H1 (cell line): ENCODE measurements around the gene C1QL3. TPM values are rescaled to one million over a fixed set of nuclear protein-coding genes. Genes with fewer than 3 reads are reported as not detected.

ENCODE experiments used
- CTCF ChIA-PET: fragments of 300-600 bp; sonication (Branson Sonifier 250); formaldehyde crosslinking; loops from one replicate; lab custom pipeline; 2021; ENCODE audit not compliant: partially characterized antibody; lab: Charles Lee
- POLR2A ChIA-PET: fragments of 300-600 bp; sonication (Branson Sonifier 250); formaldehyde crosslinking; loops from one replicate; lab custom pipeline; 2021; ENCODE audit warnings: inconsistent platforms; ENCODE audit not compliant: partially characterized antibody; lab: Charles Lee
- DNase-seq, 2 experiments: peaks; one replicate each; pipeline versions ENCODE4 v3.0.0 to v3.0.0-alpha.2; 2010 to 2022; ENCODE audit warnings: low spot score in 2 of 2, low read depth in 1 of 2, mixed read lengths in 1 of 2
- FAIRE-seq: peaks from 2 replicates; lab custom pipeline; 2011; peaks lifted over from hg19 to GRCh38; lab: Jason Lieb, UNC
- H2AFZ ChIP-seq: 2 replicates; pipeline ENCODE4 v1.8.1; 2012; ENCODE audit warnings: low read length, inconsistent platforms
- H2AK5ac ChIP-seq: 2 replicates; pipeline ENCODE4 v1.6.1; 2013; ENCODE audit warnings: low read depth, low read length
- H2BK120ac ChIP-seq: replicated peaks from 2 replicates; pipeline ENCODE3; 2013; ENCODE audit warnings: low read depth, low read length, inconsistent platforms
- H2BK12ac ChIP-seq: 2 replicates; pipeline ENCODE4 v1.6.1; 2013; ENCODE audit warnings: low read depth, low read length
- H2BK15ac ChIP-seq: 2 replicates; pipeline ENCODE4 v1.6.1; 2013; ENCODE audit warnings: low read length
- H2BK20ac ChIP-seq: 2 replicates; pipeline ENCODE4 v1.6.1; 2013; ENCODE audit warnings: low read length
- H2BK5ac ChIP-seq: 2 replicates; pipeline ENCODE4 v1.6.1; 2013; ENCODE audit warnings: low read depth, low read length
- H3K14ac ChIP-seq: 2 replicates; pipeline ENCODE4 v1.6.1; 2013; ENCODE audit warnings: inconsistent platforms; ENCODE audit not compliant: insufficient read length
- H3K18ac ChIP-seq: 2 replicates; pipeline ENCODE4 v1.6.1; 2013; ENCODE audit warnings: low read length; ENCODE audit errors: extremely low read depth
- H3K23ac ChIP-seq: 2 replicates; pipeline ENCODE4 v1.6.1; 2013; ENCODE audit warnings: inconsistent platforms; ENCODE audit not compliant: insufficient read length
- H3K23me2 ChIP-seq: 2 replicates; pipeline ENCODE4 v1.6.1; 2013; ENCODE audit warnings: low read depth, low read length
- H3K27ac ChIP-seq: 2 replicates; pipeline ENCODE4 v1.6.1; 2011; ENCODE audit warnings: low read depth, low read length, inconsistent platforms
- H3K27me3 ChIP-seq, 4 experiments: replicated peaks in 1 of 4; 1 replicate in 1 of 4; 2 replicates in 3 of 4; pipeline versions ENCODE4 v1.6.1 to v1.8.1; 2011 to 2013; ENCODE audit warnings: low read length in 3 of 4, mild to moderate bottlenecking in 3 of 4, inconsistent platforms in 2 of 4, mixed read lengths in 2 of 4, moderate library complexity in 1 of 4; ENCODE audit not compliant: control insufficient read depth in 3 of 4, insufficient read depth in 3 of 4; ENCODE audit errors: extremely low read depth in 1 of 4
- H3K36me3 ChIP-seq, 4 experiments: 2 replicates each; pipeline versions ENCODE4 v1.6.1 to v1.8.1; 2011 to 2013; ENCODE audit warnings: mild to moderate bottlenecking in 4 of 4, low read length in 3 of 4, moderate library complexity in 2 of 4, control low read depth in 1 of 4, inconsistent platforms in 1 of 4; ENCODE audit not compliant: insufficient read depth in 4 of 4, control insufficient read depth in 2 of 4
- H3K4ac ChIP-seq: replicated peaks from 2 replicates; pipeline ENCODE3; 2013; ENCODE audit warnings: low read length, low read depth, mixed read lengths, inconsistent platforms; ENCODE audit not compliant: insufficient read length
- H3K4me1 ChIP-seq, 4 experiments: replicated peaks in 1 of 4; 1 replicate in 1 of 4; 2 replicates in 3 of 4; pipeline versions ENCODE4 v1.6.1 to v1.8.1; 2011 to 2013; ENCODE audit warnings: low read length in 3 of 4, inconsistent platforms in 2 of 4, mixed read lengths in 1 of 4; ENCODE audit not compliant: insufficient read depth in 4 of 4, control insufficient read depth in 3 of 4
- H3K4me2 ChIP-seq, 2 experiments: 2 replicates each; pipeline versions ENCODE4 v1.6.1 to v1.8.1; 2011 to 2013; ENCODE audit warnings: low read depth in 2 of 2, low read length in 2 of 2, control low read depth in 1 of 2, inconsistent platforms in 1 of 2, mild to moderate bottlenecking in 1 of 2; ENCODE audit not compliant: insufficient read depth in 1 of 2
- H3K4me3 ChIP-seq, 4 experiments: fragments of 200-600, 300-600 bp in 1 of 4; sonication (generic), shearing (Covaris generic), sonication (Bioruptor Twin) in 1 of 4; 2 replicates each; pipeline versions ENCODE4 v1.5.1 to v1.8.1; 2011 to 2016; ENCODE audit warnings: low read length in 4 of 4, low read depth in 3 of 4, control low read depth in 2 of 4, inconsistent platforms in 2 of 4, mild to moderate bottlenecking in 2 of 4, mixed read lengths in 1 of 4, moderate library complexity in 1 of 4; ENCODE audit not compliant: insufficient read depth in 2 of 4; ENCODE audit errors: extremely low read depth in 1 of 4
- H3K56ac ChIP-seq: replicated peaks from 2 replicates; pipeline ENCODE3; 2013; ENCODE audit warnings: low read depth, mild to moderate bottlenecking, mixed read lengths, low read length, inconsistent platforms; ENCODE audit not compliant: insufficient read length
- H3K79me1 ChIP-seq: 2 replicates; pipeline ENCODE4 v1.6.1; 2013; ENCODE audit warnings: low read depth, low read length, control low read depth
- H3K79me2 ChIP-seq, 2 experiments: 2 replicates each; pipeline versions ENCODE4 v1.6.1 to v1.8.1; 2012 to 2013; ENCODE audit warnings: low read length in 2 of 2, mild to moderate bottlenecking in 2 of 2, inconsistent platforms in 1 of 2; ENCODE audit not compliant: insufficient read depth in 2 of 2, control insufficient read depth in 1 of 2
- H3K9ac ChIP-seq, 4 experiments: replicated peaks in 1 of 4; 1 replicate in 1 of 4; 2 replicates in 3 of 4; pipeline versions ENCODE4 v1.6.1 to v1.8.1; 2011 to 2013; ENCODE audit warnings: low read depth in 3 of 4, low read length in 3 of 4, control low read depth in 2 of 4, mild to moderate bottlenecking in 2 of 4, moderate library complexity in 2 of 4, inconsistent platforms in 1 of 4; ENCODE audit errors: extremely low read depth in 1 of 4
- H3K9me3 ChIP-seq, 2 experiments: 2 replicates each; pipeline versions ENCODE4 v1.6.1 to v1.8.1; 2012 to 2013; ENCODE audit warnings: mild to moderate bottlenecking in 2 of 2, moderate library complexity in 2 of 2, control low read depth in 1 of 2, inconsistent platforms in 1 of 2, low read depth in 1 of 2, low read length in 1 of 2, mixed read lengths in 1 of 2; ENCODE audit not compliant: insufficient read depth in 2 of 2
- H4K20me1 ChIP-seq, 2 experiments: replicated peaks in 1 of 2; 2 replicates each; pipeline versions ENCODE3 to v1.8.1; 2011 to 2013; ENCODE audit warnings: inconsistent platforms in 2 of 2, low read length in 2 of 2, mild to moderate bottlenecking in 1 of 2; ENCODE audit not compliant: insufficient read depth in 2 of 2, control insufficient read depth in 1 of 2
- H4K5ac ChIP-seq: 2 replicates; pipeline ENCODE4 v1.6.1; 2013; ENCODE audit warnings: low read length, low read depth, mixed read lengths, inconsistent platforms; ENCODE audit not compliant: insufficient read length
- H4K8ac ChIP-seq: 2 replicates; pipeline ENCODE4 v1.8.0; 2013; ENCODE audit warnings: mild to moderate bottlenecking, moderate library complexity, low read length, inconsistent platforms; ENCODE audit not compliant: insufficient read depth; ENCODE audit errors: extremely low read depth
- H4K91ac ChIP-seq: replicated peaks from 2 replicates; pipeline ENCODE3; 2013; ENCODE audit warnings: low read length, mixed read lengths, inconsistent platforms; ENCODE audit not compliant: insufficient read length
- ATF3 ChIP-seq: IDR thresholded peaks from 2 replicates; pipeline ENCODE4 v1.6.1; 2011; ENCODE audit warnings: low read depth, mild to moderate bottlenecking, low read length; ENCODE audit not compliant: insufficient read depth
- CBX8 ChIP-seq: fragments of 300-800, 300-1000 bp; sonication (generic); IDR thresholded peaks from 2 replicates; pipeline ENCODE4 v1.7.1; 2016; ENCODE audit warnings: low read depth, low read length, borderline replicate concordance
- CREB1 ChIP-seq: IDR thresholded peaks from 2 replicates; pipeline ENCODE4 v1.6.1; 2012; ENCODE audit warnings: inconsistent platforms
- HDAC2 ChIP-seq, 2 experiments: fragments of 300-600 bp in 1 of 2; sonication (generic) in 1 of 2; IDR thresholded peaks; 2 replicates each; pipeline ENCODE4 v1.6.1; 2011 to 2012; ENCODE audit warnings: low read depth in 2 of 2, low read length in 2 of 2, mild to moderate bottlenecking in 2 of 2, moderate library complexity in 2 of 2, borderline replicate concordance in 1 of 2, inconsistent platforms in 1 of 2
- KDM5A ChIP-seq: fragments of 200-600 bp; IDR thresholded peaks from 2 replicates; pipeline ENCODE4 v1.7.1; 2012; ENCODE audit warnings: mild to moderate bottlenecking, low read length, inconsistent platforms, mixed read lengths
- PHF8 ChIP-seq: fragments of 200-600 bp; sonication (generic); conservative IDR thresholded peaks from 2 replicates; pipeline ENCODE4 v1.7.1; 2012; ENCODE audit warnings: low read depth, mild to moderate bottlenecking, inconsistent platforms, low read length, moderate library complexity
- POLR2AphosphoS5 ChIP-seq: IDR thresholded peaks from 2 replicates; pipeline ENCODE4 v1.6.1; 2011; ENCODE audit warnings: low read depth, low read length
- RAD21 ChIP-seq, 2 experiments: IDR thresholded peaks in 1 of 2; conservative IDR thresholded peaks in 1 of 2; 2 replicates each; pipeline ENCODE4 v1.6.1; 2011; ENCODE audit warnings: low read depth in 2 of 2, low read length in 2 of 2, improper control_type of control experiment in 1 of 2, inconsistent platforms in 1 of 2, mild to moderate bottlenecking in 1 of 2, moderate library complexity in 1 of 2
- RBBP5 ChIP-seq: IDR thresholded peaks from 2 replicates; pipeline ENCODE4 v1.7.1; 2012; ENCODE audit warnings: low read depth, mild to moderate bottlenecking, inconsistent platforms, low read length, moderate library complexity, borderline replicate concordance
- RFX5 ChIP-seq: IDR thresholded peaks from 2 replicates; pipeline ENCODE4 v1.6.1; 2011; ENCODE audit warnings: low read depth, low read length, improper control_type of control experiment, borderline replicate concordance
- RXRA ChIP-seq: IDR thresholded peaks from 2 replicates; pipeline ENCODE4 v1.6.1; 2011; ENCODE audit warnings: low read depth, mild to moderate bottlenecking, low read length, moderate library complexity; ENCODE audit not compliant: insufficient read depth
- SIX5 ChIP-seq: IDR thresholded peaks from 2 replicates; pipeline ENCODE4 v1.6.1; 2011; ENCODE audit warnings: mild to moderate bottlenecking, low read depth, low read length
- SP2 ChIP-seq: IDR thresholded peaks from 2 replicates; pipeline ENCODE4 v1.6.1; 2012; ENCODE audit warnings: mild to moderate bottlenecking, low read length, inconsistent platforms
- SRF ChIP-seq: IDR thresholded peaks from 2 replicates; pipeline ENCODE4 v1.6.1; 2011; ENCODE audit warnings: mild to moderate bottlenecking, low read depth, low read length, moderate library complexity
- TCF12 ChIP-seq: IDR thresholded peaks from 2 replicates; pipeline ENCODE4 v1.6.1; 2011; ENCODE audit warnings: low read depth, mild to moderate bottlenecking, low read length
- WGBS, 2 experiments: shearing (Covaris generic) in 1 of 2; methylation state at CpG; one replicate each; pipeline versions ENCODE4 v1.1.6 to v1.1.7; 2013 to 2015; ENCODE audit warnings: low lambda C conversion rate in 2 of 2, mixed read lengths in 2 of 2, inconsistent platforms in 1 of 2, low coverage in 1 of 2, missing lambda C conversion rate in 1 of 2; ENCODE audit not compliant: insufficient replicate concordance in 2 of 2, insufficient coverage in 1 of 2, insufficient read length in 1 of 2; ENCODE audit errors: extremely low coverage in 1 of 2, missing lambda C conversion rate in 1 of 2; 5-methylcytosine and 5-hydroxymethylcytosine counted together
- polyA plus RNA-seq, 7 experiments: library from polyadenylated mRNA; depleted of rRNA in 3 of 7; stranded (reverse) in 5 of 7; unstranded in 2 of 7; fragments of >200 nt in 5 of 7; fragments of 200-250 nt in 2 of 7; gene quantifications; 1 replicate in 5 of 7; 2 replicates in 1 of 7; 4 replicates in 1 of 7; pipeline versions ENCODE4 v1.2.1 to v1.2.3, GENCODE V29; 2011 to 2013; ENCODE audit warnings: missing spikeins in 2 of 7, mixed read lengths in 2 of 7
- total RNA-seq: library from RNA; stranded (reverse); fragmentation: NEBNext Ultra II Directional; extraction: Animal tissue kit (Norgen Biotek cat#: 25700); gene quantifications from 2 replicates; pipeline ENCODE4 v1.2.1, GENCODE V29; 2021

C1QL3 gene
- total and polyA plus RNA-seq, 2 of the 8 experiments (the other 6 are each of a cell fraction or from before 2014, with no cell fraction given): 1.0 to 1.8 TPM

GRCh38 chr10:16510843-16511242 is 10.8 kb downstream of the C1QL3 start:
- DNase-seq: no peak
- Histone ChIP-seq H2AFZ (no peak overlapping the region), H3K23ac (no peak overlapping the region), H3K4me1 (no peaks in the 10 kb centered on the region), H3K9ac (no peak overlapping the region), H4K20me1 (no peaks in the 10 kb centered on the region), H2BK5ac (no peak overlapping the region), H3K36me3 (no peaks in the 10 kb centered on the region), H3K79me2 (no peaks in the 10 kb centered on the region), H3K4ac (no peak overlapping the region), H4K91ac (no peak overlapping the region), H3K79me1 (no peaks in the 10 kb centered on the region), H3K14ac (no peak overlapping the region), H4K5ac (no peak overlapping the region), H2BK120ac (no peak overlapping the region), H4K8ac (no peak overlapping the region), H3K27ac (no peak overlapping the region), H3K23me2 (no peaks in the 10 kb centered on the region), H3K4me3 (no peak overlapping the region), H2BK20ac (no peak overlapping the region), H3K9me3 (no peaks in the 10 kb centered on the region), H3K18ac (no peak overlapping the region), H3K4me2 (no peak overlapping the region), H2AK5ac (no peak overlapping the region), H3K56ac (no peak overlapping the region), H2BK12ac (no peak overlapping the region), H2BK15ac (no peak overlapping the region), H3K27me3 (no peaks in the 10 kb centered on the region)
- no peak for FAIRE-seq
- POLR2A ChIA-PET: no interaction called here
- CTCF ChIA-PET: no interaction called here
- WGBS, 2 experiments: 90% methylated on average over 9 of the region's 9 CpGs; no CpG with 5 or more reads in 1 of the 2 experiments
- TF ChIP-seq HDAC2 (IDR thresholded peaks at IDR 0.05; ENCODE audit: borderline replicate concordance in 1 of 2, low read depth in 2 of 2, low read length in 2 of 2) (no peak), CREB1 (no peak), RXRA (no peak), SIX5 (no peak), RAD21 (IDR thresholded peaks at IDR 0.05 in 1 of 2, conservative IDR thresholded peaks at IDR 0.05 in 1 of 2; ENCODE audit: low read depth in 2 of 2, low read length in 2 of 2) (no peak), TCF12 (no peak), PHF8 (no peak), ATF3 (no peak), KDM5A (no peak), RBBP5 (no peak), POLR2AphosphoS5 (no peak), RFX5 (no peak), SRF (no peak), SP2 (no peak), CBX8 (no peak)
